Left lung (tissue), 14 donors: ENCODE data around the gene GCK. TPM values are rescaled to one million over a fixed set of nuclear protein-coding genes. Genes with fewer than 3 reads are reported as not detected.

Source experiments
- ATAC-seq: fragments of 200-7000 bp; cut with Tn5 transposase; one replicate; pipeline ENCODE4 v1.9.1; 2020; ENCODE audit warnings: moderate library complexity
- DNase-seq, 4 donors: peaks; one replicate each; pipeline ENCODE4 v3.0.0-alpha.2; 2013 to 2020
- H3K27ac ChIP-seq, 2 donors: fragments of 200-600 bp; sonication (generic) in 1 of 2; one replicate each; pipeline versions ENCODE4 v1.5.0 to v1.8.0; 2020 to 2021
- H3K27me3 ChIP-seq, 2 donors: fragments of 200-600 bp; sonication (generic) in 1 of 2; one replicate each; pipeline versions ENCODE4 v1.5.0 to v1.8.0; 2020 to 2021
- H3K36me3 ChIP-seq, 2 donors: fragments of 200-600 bp; sonication (generic) in 1 of 2; one replicate each; pipeline versions ENCODE4 v1.5.0 to v1.8.0; 2020 to 2021
- H3K4me1 ChIP-seq, 2 donors: fragments of 200-600 bp; one replicate each; pipeline ENCODE4 v1.8.0; 2021
- H3K4me3 ChIP-seq, 2 donors: fragments of 200-600 bp; sonication (generic) in 1 of 2; one replicate each; pipeline versions ENCODE4 v1.5.0 to v1.8.0; 2020 to 2021; ENCODE audit warnings: mild to moderate bottlenecking in 1 of 2
- H3K9me3 ChIP-seq, 2 donors: fragments of 200-600 bp; sonication (generic) in 1 of 2; one replicate each; pipeline versions ENCODE4 v1.5.0 to v1.8.0; 2020 to 2021
- intact Hi-C, 2 donors: fragments of 100-400 bp; cut with DNase I; formaldehyde crosslinking; loops; one replicate each; pipeline versions ENCODE4 v1.11.2 to v1.14.2; 2022
- long read RNA-seq, 12 donors: library from polyadenylated mRNA in 2 of 12; unstranded in 2 of 12; transcript quantifications; one replicate each; pipeline ENCODE4 v2.0.0 and lab custom pipeline, GENCODE V29; 2019 to 2026
- polyA plus RNA-seq, 6 donors: library from polyadenylated mRNA; unstranded; fragments of 120-200 nt; gene quantifications; one replicate each; pipeline ENCODE4 v1.2.1, GENCODE V29; 2013; ENCODE audit not compliant: insufficient read length in 6 of 6
- total RNA-seq, 2 donors: library from RNA; stranded (reverse); fragmentation: NEBNext Ultra II Directional; extraction: Animal tissue kit (Norgen Biotek cat#: 25700); gene quantifications; one replicate each; pipeline ENCODE4 v1.2.1, GENCODE V29; 2021
- TF ChIP-seq, protein P1 (sequence below), 2 donors: fragments of 200-600 bp; sonication (generic) in 1 of 2; IDR thresholded peaks; one replicate each; pipeline versions ENCODE4 v1.5.0 to v1.8.0; 2021; ENCODE audit warnings: antibody characterized with exemption in 2 of 2
- donor health status: DM: no; HTN: yes; CAD: no.
- donor health status: DM: no; HTN: no; CAD: no.

Gene GCK
- total RNA-seq (under 1 TPM; 0.34 to 0.50 TPM), polyA plus RNA-seq (1 to 10 TPM; 2.2 to 4.1 (median 2.6) TPM)
- long read RNA-seq, donor 1, partial matches to known transcripts, result 0 of 4 reads
- long read RNA-seq, donor 1, other reads (novel, unspliced or antisense), result 0 of 4 reads
- long read RNA-seq, donor 2, partial matches to known transcripts, result 0 of 2 reads
- long read RNA-seq, donor 2, other reads (novel, unspliced or antisense), result 0 of 2 reads
- long read RNA-seq, donor 3, partial matches to known transcripts, result 0 of 4 reads
- long read RNA-seq, donor 3, other reads (novel, unspliced or antisense), result 0 of 4 reads
- long read RNA-seq, donor 4, result 0 reads
- long read RNA-seq, donor 5, partial matches to known transcripts, result 0 of 3 reads
- long read RNA-seq, donor 5, other reads (novel, unspliced or antisense), result 0 of 3 reads
- long read RNA-seq, donor 6, partial matches to known transcripts, result 0 of 3 reads
- long read RNA-seq, donor 6, other reads (novel, unspliced or antisense), result 0 of 3 reads
- long read RNA-seq, donor 7, partial matches to known transcripts, result 0 of 3 reads
- long read RNA-seq, donor 7, other reads (novel, unspliced or antisense), result 0 of 3 reads
- long read RNA-seq, donor 8, result 0 reads
- long read RNA-seq, donor 9, result 0 reads
- long read RNA-seq, donor 10, partial matches to known transcripts, result 0 of 3 reads
- long read RNA-seq, donor 10, other reads (novel, unspliced or antisense), result 1 of 3 reads
- long read RNA-seq, donor 11, transcript GCK-206 (2 exons, 1,641 nt), result major isoform, 8 of 8 reads
- long read RNA-seq, donor 11, partial matches to known transcripts, result 0 of 8 reads
- long read RNA-seq, donor 11, other reads (novel, unspliced or antisense), result 0 of 8 reads
- long read RNA-seq, donor 12, result 0 reads

DNA sequence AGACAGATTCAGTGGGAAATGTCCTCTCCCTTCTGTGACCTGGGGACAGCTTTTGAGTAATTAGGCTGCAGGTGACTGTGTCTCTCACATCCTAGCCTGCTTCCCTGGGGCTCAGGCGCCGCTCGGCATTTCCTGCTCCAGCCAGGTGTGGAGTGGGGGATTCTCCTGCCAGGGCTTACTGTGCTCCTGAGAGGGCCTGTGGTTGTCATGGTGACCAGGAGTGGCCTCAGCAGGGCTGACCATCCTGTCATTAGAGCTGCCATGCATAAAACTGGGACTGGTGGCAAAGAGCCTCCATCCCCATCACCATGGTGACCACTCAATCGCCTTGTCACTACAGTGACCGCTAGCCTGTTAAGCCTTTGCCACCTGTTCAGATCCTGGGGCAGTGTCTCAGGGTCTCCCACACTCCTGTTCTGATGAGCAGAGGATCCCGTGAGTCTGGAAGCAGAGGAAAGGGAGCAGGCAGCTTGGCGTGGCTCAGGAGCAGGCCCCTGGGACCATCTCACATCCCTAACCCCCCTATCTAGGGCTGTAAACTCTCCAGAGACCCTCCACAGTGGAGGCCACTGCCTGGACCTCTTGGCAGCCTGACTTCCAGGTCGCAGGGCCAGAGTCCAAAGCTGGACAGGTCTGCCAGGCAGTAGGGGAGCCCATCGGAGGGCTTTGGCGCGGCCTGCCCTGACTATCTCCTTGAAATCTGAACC is at the start of gene GCK:
Gene GCK (minus strand): TSS at position 154 of the 707 bp plus-strand sequence. CDS start 486 bp downstream, outside the sequence.
- intact Hi-C loops, result no loop called here
- DNase-seq, result no peak
- no peak for ATAC-seq
- Histone ChIP-seq H3K36me3 (no peaks in the 10 kb centered on the region), H3K27me3 (peaks cover 0 to 27% of the 10 kb centered on the region in 2 donors), H3K9me3 (no peaks in the 10 kb centered on the region), H3K27ac (no peak within 1 kb of the TSS), H3K4me3 (no peak within 1 kb of the TSS), H3K4me1 (no peaks in the 10 kb centered on the region)
- TF ChIP-seq, protein P1, sequence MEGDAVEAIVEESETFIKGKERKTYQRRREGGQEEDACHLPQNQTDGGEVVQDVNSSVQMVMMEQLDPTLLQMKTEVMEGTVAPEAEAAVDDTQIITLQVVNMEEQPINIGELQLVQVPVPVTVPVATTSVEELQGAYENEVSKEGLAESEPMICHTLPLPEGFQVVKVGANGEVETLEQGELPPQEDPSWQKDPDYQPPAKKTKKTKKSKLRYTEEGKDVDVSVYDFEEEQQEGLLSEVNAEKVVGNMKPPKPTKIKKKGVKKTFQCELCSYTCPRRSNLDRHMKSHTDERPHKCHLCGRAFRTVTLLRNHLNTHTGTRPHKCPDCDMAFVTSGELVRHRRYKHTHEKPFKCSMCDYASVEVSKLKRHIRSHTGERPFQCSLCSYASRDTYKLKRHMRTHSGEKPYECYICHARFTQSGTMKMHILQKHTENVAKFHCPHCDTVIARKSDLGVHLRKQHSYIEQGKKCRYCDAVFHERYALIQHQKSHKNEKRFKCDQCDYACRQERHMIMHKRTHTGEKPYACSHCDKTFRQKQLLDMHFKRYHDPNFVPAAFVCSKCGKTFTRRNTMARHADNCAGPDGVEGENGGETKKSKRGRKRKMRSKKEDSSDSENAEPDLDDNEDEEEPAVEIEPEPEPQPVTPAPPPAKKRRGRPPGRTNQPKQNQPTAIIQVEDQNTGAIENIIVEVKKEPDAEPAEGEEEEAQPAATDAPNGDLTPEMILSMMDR (IDR thresholded peaks at IDR 0.05), result no peak

DNA sequence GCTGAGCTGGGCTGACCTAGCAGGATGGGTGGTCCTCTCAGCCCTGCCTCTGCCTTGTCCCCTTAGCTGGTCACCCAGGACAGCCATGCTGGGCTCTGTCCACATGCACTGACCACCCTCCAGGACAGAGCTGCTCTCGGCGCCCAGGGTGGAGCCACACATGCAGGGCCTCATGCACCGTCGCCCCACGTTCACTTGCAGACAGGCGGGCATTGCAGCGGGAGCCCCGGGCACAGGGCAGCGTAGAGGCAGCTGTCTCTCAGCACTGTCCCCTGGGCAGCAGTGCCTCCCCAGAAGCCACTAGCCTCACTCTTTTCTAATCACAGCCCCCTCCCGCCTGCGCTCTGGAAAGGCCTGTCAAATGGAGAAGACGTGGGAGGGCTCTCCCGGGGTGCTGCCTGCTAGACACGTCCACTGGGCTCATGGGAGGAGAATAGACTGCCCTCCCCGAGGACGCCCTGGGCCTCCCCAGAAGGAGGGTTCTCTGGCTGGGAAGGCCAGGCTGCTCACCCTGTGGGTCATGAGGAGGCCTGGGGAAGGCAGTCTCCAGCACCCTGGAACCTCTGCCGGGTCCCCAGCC is 49.0 kb upstream of the GCK start:
- DNase-seq, result no peak

DNA sequence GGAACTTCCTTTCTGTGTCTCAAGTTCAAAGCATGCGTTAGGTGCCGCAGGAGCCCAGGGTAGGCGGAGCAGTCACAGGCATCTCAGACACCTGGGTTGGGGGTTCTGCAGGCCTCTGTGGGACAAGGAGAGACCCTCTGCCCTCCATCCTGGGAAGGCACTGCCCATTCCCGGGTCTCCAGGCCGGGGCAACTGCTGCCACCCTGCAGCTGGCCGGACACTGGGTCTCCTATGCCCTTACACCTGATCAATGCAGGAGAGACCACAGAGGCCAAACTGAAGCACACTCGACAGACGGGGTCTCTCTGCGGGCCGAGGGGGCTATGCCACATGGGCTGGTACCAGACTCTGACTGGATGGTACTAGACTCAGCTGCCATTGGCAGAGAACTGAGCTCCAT is 48.5 kb upstream of the GCK start:
- no peak for ATAC-seq
- intact Hi-C loops, result no loop called here
- H3K27me3 ChIP-seq, result peaks cover 0 to 40% of the 10 kb centered on the region in 2 donors
- no peaks in the 10 kb centered on the region for H3K36me3 ChIP-seq
- H3K4me1 ChIP-seq, result no peaks in the 10 kb centered on the region
- no peak overlapping the region for H3K4me3 ChIP-seq
- H3K27ac ChIP-seq, result no peak overlapping the region
- no peaks in the 10 kb centered on the region for H3K9me3 ChIP-seq
- DNase-seq, result no peak
- TF ChIP-seq, protein P1 (IDR thresholded peaks at IDR 0.05), result no peak

More for the DNA sequence above, 49.0 kb upstream of the GCK start:
- Histone ChIP-seq H3K27ac (no peak overlapping the region), H3K27me3 (peaks cover 0 to 34% of the 10 kb centered on the region in 2 donors), H3K4me1 (no peaks in the 10 kb centered on the region), H3K4me3 (no peak overlapping the region), H3K36me3 (no peaks in the 10 kb centered on the region), H3K9me3 (no peaks in the 10 kb centered on the region)
- no peak for ATAC-seq
- intact Hi-C loops, result no loop called here
- TF ChIP-seq, protein P1 (IDR thresholded peaks at IDR 0.05), result no peak

DNA sequence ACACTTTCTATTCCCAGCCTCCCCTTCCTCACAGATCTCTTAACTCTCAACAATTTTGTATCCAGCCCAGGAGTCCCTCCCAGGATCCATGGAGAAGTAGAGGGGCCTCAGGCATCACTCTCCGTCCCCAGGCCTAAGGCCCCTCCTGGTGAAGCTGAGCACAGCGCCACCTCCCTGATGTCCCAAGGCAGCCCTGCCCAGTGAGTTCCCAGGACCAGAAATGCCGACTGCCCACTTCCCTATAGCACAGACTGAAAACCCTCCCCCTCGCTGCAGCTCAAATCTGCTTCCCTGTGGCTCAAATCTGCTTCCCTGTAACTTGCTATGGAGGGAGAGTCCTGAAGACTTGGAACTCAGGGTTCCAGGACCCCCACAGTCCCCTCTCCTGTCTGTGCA is 47.1 kb upstream of the GCK start:
- TF ChIP-seq, protein P1 (IDR thresholded peaks at IDR 0.05), result no peak
- no peak overlapping the region for H3K4me3 ChIP-seq
- H3K9me3 ChIP-seq, result no peaks in the 10 kb centered on the region
- no peaks in the 10 kb centered on the region for H3K4me1 ChIP-seq
- ATAC-seq, result no peak
- no peaks in the 10 kb centered on the region for H3K36me3 ChIP-seq
- H3K27ac ChIP-seq, result no peak overlapping the region
- no peak for DNase-seq
- peaks cover 0 to 35% of the 10 kb centered on the region in 2 donors for H3K27me3 ChIP-seq
- intact Hi-C loops, result no loop called here
